Keratinocyte (primary cell): ENCODE measurements around the gene RIN3.

Experiments used
- CTCF ChIP-seq, 3 experiments: IDR thresholded peaks in 1 of 3; conservative IDR thresholded peaks in 1 of 3; optimal IDR thresholded peaks in 1 of 3; 2 replicates in 2 of 3; 3 replicates in 1 of 3; pipeline versions ENCODE3 to v1.5.1; 2011; ENCODE audit warnings: low read length in 3 of 3, mild to moderate bottlenecking in 3 of 3, moderate library complexity in 2 of 3, control low read depth in 1 of 3, inconsistent platforms in 1 of 3; ENCODE audit not compliant: insufficient read depth in 2 of 3; ENCODE audit errors: extremely low read depth in 1 of 3
- EZH2 ChIP-seq: IDR thresholded peaks from one replicate; pipeline ENCODE4 v1.6.1; 2012; ENCODE audit warnings: inconsistent platforms, mild to moderate bottlenecking, low read length, moderate library complexity

DNA sequence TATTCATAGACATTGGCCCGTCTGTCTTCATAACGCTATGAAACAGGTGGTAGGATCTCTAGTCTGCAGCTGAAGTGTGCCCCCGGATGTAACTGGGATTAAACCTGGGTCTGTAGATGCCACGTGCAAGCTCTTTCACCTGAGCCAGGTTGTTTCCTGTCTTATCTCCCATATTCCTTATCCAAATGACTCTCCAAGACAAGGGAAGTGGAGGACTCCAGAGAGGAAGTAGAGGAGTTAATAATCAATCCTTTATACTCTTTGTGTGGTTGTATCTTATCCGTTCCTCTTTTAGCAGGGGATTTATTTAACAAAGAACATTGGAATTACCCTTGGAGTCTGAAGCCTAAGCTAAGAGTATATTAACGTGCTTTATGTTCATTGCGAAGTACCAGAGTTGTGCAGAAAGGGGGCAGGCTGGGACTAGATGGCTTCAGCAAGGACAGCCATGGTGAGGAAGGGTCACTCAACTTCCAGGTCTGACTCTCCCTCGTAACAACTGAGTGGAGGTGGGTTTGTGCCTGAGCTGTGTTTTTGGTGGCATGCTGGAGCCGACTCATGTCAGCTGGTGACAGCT is 82.8 kb downstream of the RIN3 start:
- peak in 1 of 3 experiments; percentile 27 for TF ChIP-seq CTCF (optimal IDR thresholded peaks at IDR 0.05 in 1 of 3, IDR thresholded peaks at IDR 0.05 in 1 of 3, conservative IDR thresholded peaks at IDR 0.05 in 1 of 3; ENCODE audit: extremely low read depth in 1 of 3, insufficient read depth in 2 of 3, low read length in 3 of 3)
- TF ChIP-seq EZH2: no peak
